T-helper 2 cell treated with Interferon-gamma antibody and Interleukin-4, amounts not matched to agents 5 μg/mL and 100 μg/mL, for 36 hours (primary cell): ENCODE measurements around the gene NEB.

Experiments
- DNase-seq: peaks from one replicate; pipeline ENCODE4 v3.0.0; 2021; ENCODE audit warnings: low spot score
- H3K27ac Mint-ChIP-seq: one replicate; pipeline ENCODE4 v1.8.0; 2021; ENCODE audit warnings: mild to moderate bottlenecking, mixed read lengths
- H3K27me3 Mint-ChIP-seq: one replicate; pipeline ENCODE4 v1.8.0; 2021; ENCODE audit warnings: low read depth, mixed read lengths
- H3K36me3 Mint-ChIP-seq: one replicate; pipeline ENCODE4 v1.8.0; 2021; ENCODE audit warnings: low read depth, mixed read lengths
- H3K4me1 Mint-ChIP-seq: one replicate; pipeline ENCODE4 v1.8.0; 2021; ENCODE audit warnings: low read depth, mixed read lengths
- H3K4me3 Mint-ChIP-seq: one replicate; pipeline ENCODE4 v1.8.0; 2022; ENCODE audit warnings: mild to moderate bottlenecking, moderate library complexity, mixed read lengths
- H3K9me3 Mint-ChIP-seq: one replicate; pipeline ENCODE4 v1.8.0; 2021; ENCODE audit warnings: mixed read lengths

Gene NEB, protein sequence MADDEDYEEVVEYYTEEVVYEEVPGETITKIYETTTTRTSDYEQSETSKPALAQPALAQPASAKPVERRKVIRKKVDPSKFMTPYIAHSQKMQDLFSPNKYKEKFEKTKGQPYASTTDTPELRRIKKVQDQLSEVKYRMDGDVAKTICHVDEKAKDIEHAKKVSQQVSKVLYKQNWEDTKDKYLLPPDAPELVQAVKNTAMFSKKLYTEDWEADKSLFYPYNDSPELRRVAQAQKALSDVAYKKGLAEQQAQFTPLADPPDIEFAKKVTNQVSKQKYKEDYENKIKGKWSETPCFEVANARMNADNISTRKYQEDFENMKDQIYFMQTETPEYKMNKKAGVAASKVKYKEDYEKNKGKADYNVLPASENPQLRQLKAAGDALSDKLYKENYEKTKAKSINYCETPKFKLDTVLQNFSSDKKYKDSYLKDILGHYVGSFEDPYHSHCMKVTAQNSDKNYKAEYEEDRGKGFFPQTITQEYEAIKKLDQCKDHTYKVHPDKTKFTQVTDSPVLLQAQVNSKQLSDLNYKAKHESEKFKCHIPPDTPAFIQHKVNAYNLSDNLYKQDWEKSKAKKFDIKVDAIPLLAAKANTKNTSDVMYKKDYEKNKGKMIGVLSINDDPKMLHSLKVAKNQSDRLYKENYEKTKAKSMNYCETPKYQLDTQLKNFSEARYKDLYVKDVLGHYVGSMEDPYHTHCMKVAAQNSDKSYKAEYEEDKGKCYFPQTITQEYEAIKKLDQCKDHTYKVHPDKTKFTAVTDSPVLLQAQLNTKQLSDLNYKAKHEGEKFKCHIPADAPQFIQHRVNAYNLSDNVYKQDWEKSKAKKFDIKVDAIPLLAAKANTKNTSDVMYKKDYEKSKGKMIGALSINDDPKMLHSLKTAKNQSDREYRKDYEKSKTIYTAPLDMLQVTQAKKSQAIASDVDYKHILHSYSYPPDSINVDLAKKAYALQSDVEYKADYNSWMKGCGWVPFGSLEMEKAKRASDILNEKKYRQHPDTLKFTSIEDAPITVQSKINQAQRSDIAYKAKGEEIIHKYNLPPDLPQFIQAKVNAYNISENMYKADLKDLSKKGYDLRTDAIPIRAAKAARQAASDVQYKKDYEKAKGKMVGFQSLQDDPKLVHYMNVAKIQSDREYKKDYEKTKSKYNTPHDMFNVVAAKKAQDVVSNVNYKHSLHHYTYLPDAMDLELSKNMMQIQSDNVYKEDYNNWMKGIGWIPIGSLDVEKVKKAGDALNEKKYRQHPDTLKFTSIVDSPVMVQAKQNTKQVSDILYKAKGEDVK (N-terminal part only)

DNA sequence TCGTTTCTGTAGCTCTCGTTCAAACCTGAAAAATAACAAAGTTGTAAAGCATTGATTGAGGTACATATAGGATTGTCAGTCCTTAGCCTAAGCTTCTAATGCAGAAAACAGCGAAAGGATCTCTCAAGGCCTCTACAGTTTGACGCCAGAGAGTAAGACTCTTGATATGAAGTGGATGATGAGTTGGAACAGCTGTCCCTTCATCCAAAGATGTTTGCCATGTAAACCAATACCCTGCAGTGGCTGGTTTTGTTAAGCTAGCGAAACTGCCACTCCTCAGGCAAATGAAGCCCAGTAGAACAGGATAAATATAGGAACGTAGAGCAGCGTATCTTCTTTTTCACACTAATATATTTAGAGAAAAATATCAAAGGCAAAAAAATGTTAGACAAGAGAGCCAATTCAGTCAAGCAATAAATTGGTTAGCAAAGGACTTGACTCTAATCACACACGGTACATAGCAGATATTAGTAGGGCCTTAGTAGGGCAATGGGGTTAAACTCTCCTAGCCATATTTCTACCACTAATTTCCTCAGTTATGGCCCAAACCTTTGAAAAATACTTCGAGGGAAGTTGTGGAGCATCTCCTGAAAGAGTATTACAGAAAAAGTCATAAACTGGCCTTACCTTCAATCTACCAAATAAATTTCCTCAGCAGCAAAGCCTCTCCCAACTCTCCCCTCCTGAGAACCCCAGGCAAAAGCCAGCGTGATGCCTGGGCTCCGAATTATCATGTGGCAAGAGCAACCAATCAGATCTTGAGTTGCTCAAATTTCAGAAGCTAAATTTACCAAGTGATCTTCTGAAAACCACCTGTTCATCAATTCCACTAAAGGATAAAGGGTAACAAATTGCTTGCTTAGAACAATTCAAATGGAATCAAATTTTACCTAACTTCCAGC is at the start of gene NEB:
TSS of gene NEB (minus strand) at position 706 of the 902 bp plus-strand sequence. CDS start 1,320 bp downstream, outside the sequence.
- Mint-ChIP-seq H3K36me3 (no peaks in the 10 kb centered on the region), H3K9me3 (no peaks in the 10 kb centered on the region), H3K27ac (no peak within 1 kb of the TSS), H3K27me3 (no peaks in the 10 kb centered on the region), H3K4me3 (no peak within 1 kb of the TSS), H3K4me1 (no peaks in the 10 kb centered on the region)
- no peak for DNase-seq

DNA sequence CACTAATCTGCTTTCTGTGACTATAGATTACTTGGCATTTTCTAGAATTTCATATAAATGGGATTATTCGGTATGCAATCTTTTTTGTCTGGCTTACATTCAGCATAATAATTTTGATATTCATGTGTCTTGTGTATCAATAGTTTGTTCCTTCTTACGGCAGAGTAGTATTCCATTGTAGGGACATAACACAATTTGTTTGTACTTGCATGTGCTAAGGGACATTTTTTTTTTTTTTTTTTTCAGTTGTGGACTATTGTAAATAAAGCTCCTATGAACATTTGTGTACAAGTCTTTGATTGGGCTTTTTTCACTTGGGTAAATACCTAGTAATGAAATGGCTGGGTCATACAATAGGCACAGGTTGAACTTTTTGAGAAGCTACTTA is 48.9 kb upstream of the NEB start:
- no peak for DNase-seq
- Mint-ChIP-seq H3K27ac (no peak overlapping the region), H3K4me3 (no peak overlapping the region), H3K36me3 (peaks cover 24% of the 10 kb centered on the region), H3K4me1 (no peaks in the 10 kb centered on the region), H3K27me3 (no peaks in the 10 kb centered on the region), H3K9me3 (peaks cover 7% of the 10 kb centered on the region)

DNA sequence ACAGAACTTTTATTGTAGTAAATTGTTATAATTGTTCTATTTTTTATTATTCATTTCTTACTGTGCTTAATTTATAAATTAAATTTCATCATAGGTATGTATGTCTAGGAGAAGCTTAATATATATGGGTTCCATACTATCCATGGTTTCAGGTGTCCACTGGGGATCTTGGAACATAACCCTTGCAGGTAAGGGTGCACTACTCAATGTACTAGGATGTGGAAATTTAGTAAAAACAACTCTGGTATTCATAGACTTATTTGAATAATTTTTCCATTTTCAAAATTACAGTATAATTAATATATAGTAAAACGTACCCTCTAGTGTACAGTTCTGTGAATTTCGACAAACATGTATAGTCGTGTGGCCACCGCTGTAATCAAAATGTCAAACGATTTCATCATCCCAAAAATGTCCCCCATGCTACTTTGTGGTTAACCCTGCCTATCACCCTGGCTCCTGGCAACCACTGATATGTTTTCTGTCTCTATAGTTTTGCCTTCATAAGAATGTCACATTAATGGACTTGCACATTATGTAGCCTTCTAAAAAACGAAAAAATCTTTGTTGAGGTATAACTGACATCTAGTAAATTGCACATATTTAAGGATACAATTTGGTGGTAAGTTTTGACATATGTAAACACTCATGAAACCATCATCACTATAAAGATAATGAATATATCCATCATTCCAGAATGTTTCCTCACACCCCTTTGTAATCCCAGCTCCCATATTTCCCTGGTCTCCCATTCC is 48.3 kb upstream of the NEB start:
- DNase-seq, result no peak
- H3K36me3 Mint-ChIP-seq, result peaks cover 25% of the 10 kb centered on the region
- H3K9me3 Mint-ChIP-seq, result peaks cover 7% of the 10 kb centered on the region
- H3K27ac Mint-ChIP-seq, result no peak overlapping the region
- no peaks in the 10 kb centered on the region for H3K27me3 Mint-ChIP-seq
- H3K4me3 Mint-ChIP-seq, result no peak overlapping the region
- H3K4me1 Mint-ChIP-seq, result no peaks in the 10 kb centered on the region

DNA sequence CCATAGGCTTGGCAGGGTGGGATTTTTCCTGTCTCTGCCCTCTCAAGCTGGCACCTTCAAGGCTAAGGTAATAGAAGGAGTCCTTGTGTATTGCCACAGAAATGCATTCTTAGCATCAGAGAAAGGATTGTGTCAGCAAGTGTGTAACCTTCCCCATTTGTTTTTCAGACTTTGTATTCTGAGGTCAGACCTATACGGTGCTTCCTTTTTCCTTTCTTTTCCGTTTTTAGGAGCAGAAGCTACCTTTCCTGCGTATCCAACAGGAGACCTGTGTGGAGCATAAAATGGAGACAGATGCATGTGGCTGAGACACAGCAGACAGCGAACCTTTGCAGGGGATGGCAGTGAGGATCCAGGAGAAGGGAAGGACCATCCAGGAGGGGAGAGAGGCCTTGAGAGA is 47.4 kb upstream of the NEB start:
- Mint-ChIP-seq H3K27me3 (no peaks in the 10 kb centered on the region), H3K4me3 (no peak overlapping the region), H3K36me3 (peaks cover 31% of the 10 kb centered on the region), H3K4me1 (no peaks in the 10 kb centered on the region), H3K27ac (no peak overlapping the region), H3K9me3 (peaks cover 7% of the 10 kb centered on the region)
- no peak for DNase-seq

DNA sequence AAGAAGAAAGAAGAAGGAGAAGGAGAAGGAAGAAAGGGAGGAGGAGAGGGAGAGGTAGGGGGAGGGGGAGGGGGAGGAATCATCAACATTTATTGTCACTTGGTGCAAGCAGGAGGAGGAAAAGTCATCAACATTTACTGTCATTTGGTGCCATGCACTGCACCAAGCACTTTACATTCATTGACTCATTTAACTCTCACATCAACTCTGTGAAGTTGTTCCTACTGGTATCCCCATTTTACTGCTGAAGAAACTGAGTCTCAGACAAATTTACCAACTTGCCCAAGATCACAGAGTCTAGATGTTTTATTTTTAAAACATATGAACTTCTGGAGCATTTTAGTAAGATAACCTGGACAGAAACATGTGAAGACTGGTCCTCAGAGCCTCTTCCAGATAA is 46.7 kb upstream of the NEB start:
- H3K9me3 Mint-ChIP-seq, result peaks cover 7% of the 10 kb centered on the region
- no peak overlapping the region for H3K4me3 Mint-ChIP-seq
- no peak overlapping the region for H3K27ac Mint-ChIP-seq
- peaks cover 37% of the 10 kb centered on the region for H3K36me3 Mint-ChIP-seq
- no peak for DNase-seq
- H3K4me1 Mint-ChIP-seq, result no peaks in the 10 kb centered on the region
- H3K27me3 Mint-ChIP-seq, result no peaks in the 10 kb centered on the region

DNA sequence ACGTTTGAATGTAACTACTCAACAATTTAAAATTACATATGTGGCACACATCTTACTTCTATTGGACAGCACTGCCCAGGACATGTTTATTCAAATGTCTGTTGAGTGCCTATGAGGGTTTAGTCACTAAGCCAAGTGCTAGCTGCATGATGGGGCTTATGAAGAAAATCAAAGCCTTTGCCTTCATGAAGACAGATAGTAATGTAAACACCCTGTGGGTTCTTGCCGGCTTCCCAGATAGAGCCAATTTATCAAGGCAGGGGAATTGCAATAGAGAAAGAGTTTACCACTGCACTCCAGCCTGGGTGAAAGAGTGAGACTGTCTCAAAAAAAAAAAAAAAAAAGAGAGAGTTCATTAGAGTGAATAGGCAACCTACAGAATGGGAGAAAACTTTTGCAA is 43.7 kb upstream of the NEB start:
- H3K4me1 Mint-ChIP-seq, result no peaks in the 10 kb centered on the region
- H3K9me3 Mint-ChIP-seq, result peaks cover 7% of the 10 kb centered on the region
- H3K4me3 Mint-ChIP-seq, result no peak overlapping the region
- no peak overlapping the region for H3K27ac Mint-ChIP-seq
- no peaks in the 10 kb centered on the region for H3K27me3 Mint-ChIP-seq
- no peak for DNase-seq
- peaks cover 34% of the 10 kb centered on the region for H3K36me3 Mint-ChIP-seq

DNA sequence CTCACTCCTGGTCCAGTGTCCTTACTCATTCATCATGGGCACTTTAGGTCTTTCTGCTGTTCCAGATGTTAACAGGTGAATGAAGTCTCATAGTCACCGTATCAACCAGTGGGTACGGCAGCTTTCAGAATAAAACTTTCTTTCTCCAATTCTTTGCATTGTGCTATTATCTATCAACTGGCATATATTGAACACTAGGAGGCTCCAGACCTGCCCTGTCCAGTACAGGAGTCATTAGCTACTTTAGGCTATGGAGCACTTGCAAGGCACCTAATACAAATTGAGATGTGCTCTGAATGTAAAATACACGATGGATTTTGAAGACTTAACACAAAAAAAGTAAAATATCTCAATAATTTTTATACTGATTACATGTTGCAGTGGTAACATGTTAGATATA is 43.2 kb upstream of the NEB start:
- Mint-ChIP-seq H3K27ac (no peak overlapping the region), H3K27me3 (no peaks in the 10 kb centered on the region), H3K9me3 (peaks cover 7% of the 10 kb centered on the region), H3K36me3 (peaks cover 34% of the 10 kb centered on the region), H3K4me3 (no peak overlapping the region), H3K4me1 (no peaks in the 10 kb centered on the region)
- no peak for DNase-seq

DNA sequence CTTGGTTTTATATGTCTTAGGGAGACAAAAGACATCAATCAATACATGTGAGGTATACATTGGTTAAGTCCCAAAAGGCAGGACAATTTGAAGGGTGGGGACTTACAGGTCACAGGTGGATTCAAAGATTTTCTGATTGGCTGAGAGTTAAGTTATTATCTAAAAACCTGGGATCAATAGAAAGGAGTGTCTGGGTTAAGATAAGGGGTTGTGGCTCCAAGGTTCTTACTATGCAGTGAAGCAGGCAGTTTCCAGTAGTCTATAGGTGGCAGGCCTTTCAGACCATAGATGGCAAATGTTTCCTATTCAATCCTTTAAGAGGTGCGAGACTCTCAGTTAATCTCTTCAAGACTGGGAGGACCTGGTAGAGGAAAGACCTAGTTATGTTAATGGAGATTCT is 42.1 kb upstream of the NEB start:
- no peak overlapping the region for H3K27ac Mint-ChIP-seq
- H3K4me3 Mint-ChIP-seq, result no peak overlapping the region
- H3K36me3 Mint-ChIP-seq, result peaks cover 32% of the 10 kb centered on the region

DNA sequence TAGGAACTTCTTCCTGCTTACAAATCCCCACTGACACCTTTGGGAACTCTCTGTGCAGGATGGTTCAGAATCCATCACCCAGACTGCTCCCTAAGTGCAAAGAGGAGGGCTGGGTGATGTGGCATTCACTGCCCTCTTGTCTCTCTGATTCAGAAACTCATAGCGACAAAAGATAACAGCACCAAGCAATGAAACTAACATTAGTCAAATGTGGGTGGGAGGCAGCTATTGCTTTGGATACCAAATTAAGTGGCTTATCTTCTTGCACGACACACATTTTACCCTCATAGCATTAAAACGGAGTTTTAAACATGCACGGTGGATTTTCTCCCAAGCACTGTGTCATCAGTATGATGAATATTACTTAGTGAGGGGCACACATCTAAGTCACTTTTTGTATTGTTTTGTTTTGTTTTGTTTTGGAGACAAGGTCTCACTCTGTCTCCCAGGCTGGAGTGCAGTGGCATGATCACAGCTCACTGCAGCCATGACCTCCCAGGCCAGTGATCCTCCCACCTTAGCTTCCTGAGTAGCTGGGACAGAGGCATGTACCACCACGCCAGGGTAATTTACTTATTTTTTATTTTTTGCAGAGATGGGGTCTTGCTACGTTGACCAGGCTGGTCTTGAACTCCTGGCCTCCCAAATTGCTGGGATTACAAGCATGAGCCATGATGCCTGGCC is 40.9 kb upstream of the NEB start:
- H3K4me1 Mint-ChIP-seq, result no peaks in the 10 kb centered on the region
- no peak overlapping the region for H3K27ac Mint-ChIP-seq
- H3K4me3 Mint-ChIP-seq, result no peak overlapping the region
- H3K9me3 Mint-ChIP-seq, result peaks cover 7% of the 10 kb centered on the region
- DNase-seq, result no peak
- H3K36me3 Mint-ChIP-seq, result peaks cover 32% of the 10 kb centered on the region
- no peaks in the 10 kb centered on the region for H3K27me3 Mint-ChIP-seq

More for the DNA sequence above, 42.1 kb upstream of the NEB start:
- H3K4me1 Mint-ChIP-seq, result no peaks in the 10 kb centered on the region
- H3K27me3 Mint-ChIP-seq, result no peaks in the 10 kb centered on the region
- DNase-seq, result no peak
- H3K9me3 Mint-ChIP-seq, result peaks cover 7% of the 10 kb centered on the region

DNA sequence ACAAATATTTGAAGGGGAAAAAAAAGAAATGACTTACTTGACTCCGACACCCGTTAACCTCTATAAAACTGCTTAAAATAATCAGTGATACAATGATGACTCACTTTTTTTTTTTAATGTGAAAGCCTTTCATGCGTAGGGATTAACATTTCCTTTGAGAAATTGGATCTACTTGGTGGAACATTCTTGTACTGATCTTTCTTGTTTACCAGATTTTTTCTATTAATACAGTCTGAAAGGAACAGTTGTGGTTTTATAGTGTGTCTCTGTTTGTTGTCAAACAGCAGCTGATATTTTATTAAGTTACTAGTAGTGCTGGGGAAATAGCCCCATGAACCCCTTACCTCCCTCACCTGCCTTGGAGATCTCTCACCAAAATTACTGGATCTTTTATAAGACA is 40.2 kb upstream of the NEB start:
- Mint-ChIP-seq H3K27ac (no peak overlapping the region), H3K4me3 (no peak overlapping the region), H3K27me3 (no peaks in the 10 kb centered on the region), H3K9me3 (peaks cover 6% of the 10 kb centered on the region), H3K36me3 (peaks cover 29% of the 10 kb centered on the region), H3K4me1 (no peaks in the 10 kb centered on the region)
- no peak for DNase-seq

DNA sequence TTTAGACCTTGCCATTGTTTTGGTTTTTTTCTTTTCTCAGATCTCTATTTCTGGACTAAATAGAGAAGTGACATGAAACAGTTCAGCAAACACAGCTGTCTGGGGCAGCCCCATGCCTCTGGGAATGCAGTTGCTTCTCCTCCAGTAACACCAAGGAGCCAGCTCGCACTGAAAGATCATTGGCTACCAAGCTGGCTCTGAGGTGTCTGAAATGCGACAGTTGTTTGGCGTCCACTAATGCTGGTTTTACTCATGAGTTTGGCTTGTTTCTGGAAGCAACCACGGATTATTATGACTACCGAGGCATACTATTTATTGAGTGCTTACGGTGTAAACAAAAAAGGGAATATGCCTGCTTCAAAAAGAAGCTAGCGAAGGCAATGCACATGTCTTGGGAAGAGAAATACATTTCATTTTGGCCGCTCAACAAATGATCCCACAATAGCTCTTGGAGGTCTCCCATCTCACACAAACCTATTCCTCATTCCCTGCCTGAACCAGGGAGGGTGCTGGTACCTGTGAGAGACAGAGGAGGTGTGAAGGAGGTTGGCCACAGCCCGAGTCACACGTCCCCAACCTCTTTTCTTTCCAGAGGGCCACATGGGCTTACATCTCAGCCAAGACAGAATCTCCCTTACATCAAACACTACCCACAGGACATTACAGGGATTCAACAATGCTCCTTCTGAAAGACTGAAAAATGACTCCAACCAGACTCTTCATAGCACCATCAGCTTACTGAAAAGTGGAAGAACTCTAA is 37.5 kb upstream of the NEB start:
- Mint-ChIP-seq H3K27me3 (no peaks in the 10 kb centered on the region), H3K4me1 (peaks cover under 1% of the 10 kb centered on the region), H3K9me3 (peaks cover 3% of the 10 kb centered on the region), H3K4me3 (no peak overlapping the region), H3K27ac (no peak overlapping the region), H3K36me3 (peaks cover 13% of the 10 kb centered on the region)
- DNase-seq, result no peak

DNA sequence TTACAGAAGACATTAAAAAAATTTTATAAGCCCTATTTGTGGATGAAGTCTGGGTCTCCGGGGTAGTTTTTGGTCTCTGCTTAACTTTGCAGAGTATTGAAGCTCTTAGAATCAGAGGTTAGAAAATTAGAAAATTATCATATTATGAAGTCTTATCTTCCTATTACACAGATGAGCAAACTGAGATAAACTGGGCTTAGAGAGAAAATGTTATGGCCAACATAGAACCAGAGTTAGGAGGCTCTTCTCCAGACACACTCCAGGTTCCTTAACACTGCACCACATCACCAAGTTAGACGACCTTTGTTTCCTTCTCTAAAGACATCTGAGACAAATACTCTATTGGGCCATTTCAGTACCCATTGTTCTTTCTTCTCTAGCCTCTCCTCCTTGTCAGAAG is 36.7 kb upstream of the NEB start:
- Mint-ChIP-seq H3K27ac (no peak overlapping the region), H3K27me3 (no peaks in the 10 kb centered on the region), H3K9me3 (peaks cover 3% of the 10 kb centered on the region), H3K4me3 (no peak overlapping the region), H3K4me1 (peaks cover 8% of the 10 kb centered on the region), H3K36me3 (peaks cover 5% of the 10 kb centered on the region)
- DNase-seq, result no peak
